K562 (cell line): ENCODE measurements around the gene IRF6. TPM values are rescaled to one million over a fixed set of nuclear protein-coding genes. Genes with fewer than 3 reads are reported as not detected.
A peak's percentile ranks its signal among the peaks of the same experiment; 100 is the strongest.

Experiments used
- ATAC-seq: fragments of 200-7000 bp; cut with Tn5 transposase; 3 replicates; pipeline ENCODE4 v1.9.1; 2020; ENCODE audit warnings: moderate library complexity
- BruUV-seq: library from RNA; stranded (reverse); fragments of 400-500 nt; replicated peaks from 2 replicates; lab custom pipeline; 2021; lab: Mats Ljungman, UMichigan
- CTCF ChIA-PET: fragments of 300-600 bp; formaldehyde crosslinking; extraction: SDS; loops from one replicate; lab custom pipeline; 2021; ENCODE audit warnings: low intra/inter-chr PET ratio; lab: Yijun Ruan, JAX
- POLR2A ChIA-PET: fragments of 300-600, 350-650 bp; sonication (Branson Sonifier 250); formaldehyde crosslinking; extraction: SDS; loops from one replicate; lab custom pipeline; 2021; ENCODE audit warnings: antibody characterized with exemption, inconsistent platforms; lab: Yijun Ruan, JAX
- DNase-seq, 4 experiments: peaks; one replicate each; pipeline versions ENCODE4 v3.0.0 to v3.0.0-alpha.2; 2011 to 2018; ENCODE audit warnings: low spot score in 3 of 4, mixed read lengths in 3 of 4; ENCODE audit errors: extremely low read depth in 1 of 4
- FAIRE-seq: peaks from 2 replicates; lab custom pipeline; 2011; peaks lifted over from hg19 to GRCh38; lab: Jason Lieb, UNC
- H2AFZ ChIP-seq: 2 replicates; pipeline ENCODE4 v1.6.0; 2011; ENCODE audit warnings: low read depth, low read length, control low read depth, inconsistent platforms
- H3K27ac ChIP-seq: fragments of 200-600 bp; 3 replicates; pipeline ENCODE4 v1.8.0; 2011; ENCODE audit warnings: low read depth, mild to moderate bottlenecking, control low read depth, inconsistent platforms, low read length, moderate library complexity, mixed read lengths; ENCODE audit errors: extremely low read depth
- H3K27me3 ChIP-seq, 2 experiments: fragments of 300-600 bp in 1 of 2; 2 replicates in 1 of 2; 3 replicates in 1 of 2; pipeline versions ENCODE4 v1.6.0 to v1.8.0; 2011; ENCODE audit warnings: inconsistent platforms in 2 of 2, low read length in 2 of 2, mild to moderate bottlenecking in 1 of 2, mixed read lengths in 1 of 2, moderate library complexity in 1 of 2; ENCODE audit not compliant: control insufficient read depth in 2 of 2, insufficient read depth in 2 of 2
- H3K36me3 ChIP-seq: fragments of 300-600 bp; 3 replicates; pipeline ENCODE4 v1.8.0; 2011; ENCODE audit warnings: mild to moderate bottlenecking, low read length, inconsistent platforms; ENCODE audit not compliant: control insufficient read depth, insufficient read depth
- H3K4me1 ChIP-seq, 2 experiments: fragments of 200-600 bp in 1 of 2; replicated peaks in 1 of 2; 2 replicates in 1 of 2; 3 replicates in 1 of 2; pipeline versions ENCODE4 v1.5.1 to v1.8.0; 2011; ENCODE audit warnings: inconsistent platforms in 2 of 2, low read length in 2 of 2, mild to moderate bottlenecking in 1 of 2, mixed read lengths in 1 of 2, moderate library complexity in 1 of 2; ENCODE audit not compliant: control insufficient read depth in 2 of 2, insufficient read depth in 2 of 2
- H3K4me2 ChIP-seq: 2 replicates; pipeline ENCODE4 v1.6.1; 2011; ENCODE audit warnings: low read length, control low read depth, inconsistent platforms, mixed read lengths; ENCODE audit not compliant: insufficient read depth
- H3K4me3 ChIP-seq: fragments of 200-600 bp; sonication (generic), shearing (Covaris generic); 2 replicates; pipeline ENCODE4 v1.5.1; 2016; ENCODE audit warnings: control low read depth, inconsistent platforms
- H3K79me2 ChIP-seq: fragments of 200-600 bp; 3 replicates; pipeline ENCODE4 v1.8.0; 2011; ENCODE audit warnings: low read length, inconsistent platforms; ENCODE audit not compliant: control insufficient read depth, insufficient read depth
- H3K9ac ChIP-seq, 2 experiments: 2 replicates each; pipeline versions ENCODE4 v1.6.0 to v1.6.1; 2011; ENCODE audit warnings: low read depth in 2 of 2, low read length in 2 of 2, control low read depth in 1 of 2, inconsistent platforms in 1 of 2, mild to moderate bottlenecking in 1 of 2, mixed read lengths in 1 of 2; ENCODE audit not compliant: insufficient read depth in 1 of 2
- H3K9me1 ChIP-seq: one replicate; pipeline ENCODE4 v1.6.0; 2011; ENCODE audit warnings: inconsistent platforms, mild to moderate bottlenecking, low read length, moderate library complexity; ENCODE audit not compliant: control insufficient read depth, insufficient read depth
- H3K9me3 ChIP-seq: replicated peaks from 2 replicates; pipeline ENCODE4 v1.5.1; 2011; ENCODE audit warnings: low read depth, low read length, inconsistent platforms; ENCODE audit not compliant: control insufficient read depth, insufficient read depth
- H4K20me1 ChIP-seq: replicated peaks from 2 replicates; pipeline ENCODE4 v1.6.1; 2011; ENCODE audit warnings: low read length, inconsistent platforms, mixed read lengths; ENCODE audit not compliant: control insufficient read depth, insufficient read depth
- ATF1 ChIP-seq, 2 experiments: fragments of 450-650 bp in 1 of 2; IDR thresholded peaks; 2 replicates each; pipeline ENCODE4 v1.6.1; 2016; ENCODE audit warnings: missing compliant biosample characterization in 1 of 2, missing genetic modification characterization in 1 of 2
- ATF4 ChIP-seq: fragments of 450-650 bp; formaldehyde crosslinking; IDR thresholded peaks from 2 replicates; pipeline ENCODE4 v1.4.0; 2022; ENCODE audit warnings: mild to moderate bottlenecking, moderate library complexity
- CEBPB ChIP-seq: fragments of 450-650 bp; IDR thresholded peaks from 2 replicates; pipeline ENCODE4 v1.6.1; 2016; ENCODE audit warnings: missing genetic modification characterization, missing compliant biosample characterization
- CEBPG ChIP-seq, 3 experiments: fragments of 200-800 bp in 1 of 3; sonication (Bioruptor generic) in 1 of 3; sonication (generic) in 1 of 3; formaldehyde crosslinking in 1 of 3; IDR thresholded peaks in 2 of 3; conservative IDR thresholded peaks in 1 of 3; 2 replicates each; pipeline versions ENCODE4 v1.6.1 to v1.8.0; 2016 to 2022; ENCODE audit warnings: missing compliant biosample characterization in 2 of 3, missing genetic modification characterization in 2 of 3, mild to moderate bottlenecking in 1 of 3, missing genetic modification reagents in 1 of 3
- CTBP1 ChIP-seq: fragments of 450-650 bp; IDR thresholded peaks from 2 replicates; pipeline ENCODE4 v1.6.1; 2016; ENCODE audit warnings: borderline replicate concordance
- ELK1 ChIP-seq: sonication (generic); formaldehyde crosslinking; IDR thresholded peaks from 2 replicates; pipeline ENCODE4 v1.8.1; 2022; ENCODE audit warnings: missing genetic modification reagents
- FOXA3 ChIP-seq, 2 experiments: fragments of 450-650 bp in 1 of 2; sonication (generic) in 1 of 2; formaldehyde crosslinking; IDR thresholded peaks in 1 of 2; conservative IDR thresholded peaks in 1 of 2; 2 replicates each; pipeline versions ENCODE4 v1.4.0 to v1.8.0; 2020 to 2022; ENCODE audit warnings: mild to moderate bottlenecking in 2 of 2, missing genetic modification reagents in 1 of 2
- MECOM ChIP-seq: fragments of 250-450 bp; sonication (Bioruptor Pico); IDR thresholded peaks from 2 replicates; pipeline ENCODE4 v1.8.0; 2022; ENCODE audit warnings: inconsistent platforms
- PHTF2 ChIP-seq: fragments of 250-450 bp; sonication (Bioruptor Pico); IDR thresholded peaks from 2 replicates; pipeline ENCODE4 v1.5.0; 2021; ENCODE audit warnings: mild to moderate bottlenecking
- SOX6 ChIP-seq: fragments of 450-650 bp; IDR thresholded peaks from 2 replicates; pipeline ENCODE4 v1.6.1; 2014; ENCODE audit warnings: mild to moderate bottlenecking
- STAT5A ChIP-seq: IDR thresholded peaks from 2 replicates; pipeline ENCODE4 v1.6.1; 2012; ENCODE audit warnings: low read length, inconsistent platforms, borderline replicate concordance
- TRIM28 ChIP-seq: fragments of 450-650 bp; IDR thresholded peaks from 2 replicates; pipeline ENCODE4 v1.6.1; 2017
- ZNF324 ChIP-seq: fragments of 250-450 bp; sonication (Bioruptor Pico); IDR thresholded peaks from 2 replicates; pipeline ENCODE4 v1.4.0; 2020; ENCODE audit warnings: mild to moderate bottlenecking
- ZNF518B ChIP-seq: fragments of 250-450 bp; sonication (Bioruptor Pico); IDR thresholded peaks from 2 replicates; pipeline ENCODE4 v1.5.0; 2021; ENCODE audit warnings: mild to moderate bottlenecking, moderate library complexity
- WGBS: fragments of 100-300 bp; shearing (Covaris generic); methylation state at CpG from one replicate; pipeline ENCODE4 v1.1.6; 2016; ENCODE audit warnings: low coverage, mixed read lengths; ENCODE audit not compliant: insufficient coverage; ENCODE audit errors: missing lambda C conversion rate; 5-methylcytosine and 5-hydroxymethylcytosine counted together
- in situ Hi-C: fragments of 300-500 bp; cut with MboI; formaldehyde crosslinking; loops from 4 replicates; pipeline ENCODE4 v1.15.0; 2018; ENCODE audit warnings: inconsistent platforms, mixed read lengths
- intact Hi-C: fragments of 100-400 bp; cut with micrococcal nuclease; formaldehyde crosslinking; loops from 2 replicates; pipeline ENCODE4 v1.14.2; 2022
- polyA plus RNA-seq, 8 experiments: library from polyadenylated mRNA; depleted of rRNA in 4 of 8; stranded (reverse) in 5 of 8; unstranded in 3 of 8; fragments of >200 nt; fragmentation: Nextera tagmentation in 2 of 8; fragmentation: Illumina TruSeq in 1 of 8; extraction: Ambion mirVana in 2 of 8; extraction: Trizol in 1 of 8; gene quantifications; 2 replicates each; pipeline versions ENCODE4 v1.2.1 to v1.2.3, GENCODE V29; 2011 to 2014; ENCODE audit warnings: inconsistent platforms in 1 of 8, missing spikeins in 1 of 8
- total RNA-seq, 7 experiments: library from RNA; depleted of rRNA in 6 of 7; stranded (reverse); fragments of >200 nt in 6 of 7; fragmentation: Illumina TruSeq in 2 of 7; extraction: Trizol in 2 of 7; gene quantifications; 2 replicates each; pipeline versions ENCODE4 v1.2.1 to v1.2.3, GENCODE V29; 2011 to 2021; ENCODE audit warnings: low replicate concordance in 1 of 7

The IRF6 gene
- total and polyA plus RNA-seq, 9 of the 15 experiments (the other 6 are each of a cell fraction or from before 2014, with no cell fraction given): 0.03 to 0.65 (median 0.17) TPM

GRCh38 chr1:209746451-209747165, 59.3 kb downstream of the IRF6 start:
- no peak overlapping the region for H2AFZ ChIP-seq
- H3K36me3 ChIP-seq: no peaks in the 10 kb centered on the region
- CTCF ChIA-PET: interaction anchor here (0.7 to 3.2 kb wide), 4 partner anchors 53 to 176 kb away, joined by 3 to 22 read pairs (median 10); no protein-coding TSS in a partner anchor
- H3K4me1 ChIP-seq: peaks cover 5 to 7% of the 10 kb centered on the region in 2 experiments; a peak in 4 of 5 replicates
- no peaks in the 10 kb centered on the region for H4K20me1 ChIP-seq
- in situ Hi-C loops (no loop called here), intact Hi-C loops (loop anchor here (1.0 to 10.0 kb wide), 3 partner anchors 53 to 177 kb away; no protein-coding TSS in a partner anchor)
- POLR2A ChIA-PET: interaction anchor here (0.7 to 0.9 kb wide), 2 partner anchors 10 to 40 kb away, joined by 3 to 4 read pairs; no protein-coding TSS in a partner anchor
- no peaks in the 10 kb centered on the region for H3K9me1 ChIP-seq
- no peak overlapping the region for H3K27ac ChIP-seq
- DNase-seq: no peak
- ATAC-seq: no peak
- peaks cover 9 to 22% of the 10 kb centered on the region in 2 experiments for H3K27me3 ChIP-seq
- no peak overlapping the region for H3K4me3 ChIP-seq
- no peak overlapping the region for H3K9ac ChIP-seq
- no peak overlapping the region for H3K4me2 ChIP-seq
- FAIRE-seq: no peak
- H3K9me3 ChIP-seq: no peaks in the 10 kb centered on the region
- H3K79me2 ChIP-seq: no peaks in the 10 kb centered on the region
- no TSS peak for BruUV-seq
- WGBS: 21% methylated on average over 4 of the region's 4 CpGs
- TF ChIP-seq ATF4 (CRISPR knock-in tag) (peak; percentile 91), ZNF518B (no peak), ATF1 (CRISPR knock-in tag; IDR thresholded peaks at IDR 0.05) (no peak), ATF1 (tag; IDR thresholded peaks at IDR 0.05) (no peak), TRIM28 (no peak), FOXA3 (CRISPR knock-in tag; conservative IDR thresholded peaks at IDR 0.05 in 1 of 2, IDR thresholded peaks at IDR 0.05 in 1 of 2) (peak in 1 of 2 experiments; percentile 48; a peak in 1 of 4 replicates), CEBPB (peak; percentile 87), MECOM (peak; percentile 25; the same call in 1 of the 2 replicates), ZNF324 (CRISPR knock-in tag) (0 out of 2 replicates have a peak, but pooled peaks have one; percentile 44), CEBPG (CRISPR knock-in tag; IDR thresholded peaks at IDR 0.05) (no peak; the same call in 1 of the 2 replicates), CEBPG (tag; conservative IDR thresholded peaks at IDR 0.05 in 1 of 2, IDR thresholded peaks at IDR 0.05 in 1 of 2) (peak; percentile 91 to 97), STAT5A (no peak), CTBP1 (peak; percentile 83; the same call in 1 of the 2 replicates), ELK1 (CRISPR knock-in tag) (no peak), PHTF2 (CRISPR knock-in tag) (no peak), SOX6 (peak; percentile 62; the same call in 1 of the 2 replicates)
